NK-92 (cell line): ENCODE measurements around the gene CTNND2.

Experiments
- DNase-seq: peaks from one replicate; lab custom pipeline; 2025; ENCODE audit not compliant: unreplicated experiment; lab: John Stamatoyannopoulos, UW

Gene CTNND2

DNA sequence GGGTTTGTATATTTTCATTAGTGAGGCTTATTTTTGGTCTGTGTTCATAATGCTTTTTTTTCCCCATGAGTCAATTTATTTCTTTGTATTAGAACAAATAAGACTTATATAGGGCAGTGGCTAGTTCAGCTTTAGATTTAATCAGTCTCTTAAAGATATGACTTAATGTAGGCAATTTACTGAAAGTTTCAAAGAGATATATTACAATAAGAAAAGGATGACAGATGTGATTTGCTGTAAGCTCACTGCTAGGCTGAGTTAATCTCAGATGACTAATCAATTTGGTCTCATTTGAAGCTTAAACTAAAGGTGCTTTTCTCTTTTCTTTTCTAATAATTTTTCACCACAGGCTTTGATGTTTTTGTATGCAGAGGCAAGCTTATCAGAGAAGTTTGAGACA, 851.4 kb downstream of the CTNND2 start:
- DNase-seq: no peak

DNA sequence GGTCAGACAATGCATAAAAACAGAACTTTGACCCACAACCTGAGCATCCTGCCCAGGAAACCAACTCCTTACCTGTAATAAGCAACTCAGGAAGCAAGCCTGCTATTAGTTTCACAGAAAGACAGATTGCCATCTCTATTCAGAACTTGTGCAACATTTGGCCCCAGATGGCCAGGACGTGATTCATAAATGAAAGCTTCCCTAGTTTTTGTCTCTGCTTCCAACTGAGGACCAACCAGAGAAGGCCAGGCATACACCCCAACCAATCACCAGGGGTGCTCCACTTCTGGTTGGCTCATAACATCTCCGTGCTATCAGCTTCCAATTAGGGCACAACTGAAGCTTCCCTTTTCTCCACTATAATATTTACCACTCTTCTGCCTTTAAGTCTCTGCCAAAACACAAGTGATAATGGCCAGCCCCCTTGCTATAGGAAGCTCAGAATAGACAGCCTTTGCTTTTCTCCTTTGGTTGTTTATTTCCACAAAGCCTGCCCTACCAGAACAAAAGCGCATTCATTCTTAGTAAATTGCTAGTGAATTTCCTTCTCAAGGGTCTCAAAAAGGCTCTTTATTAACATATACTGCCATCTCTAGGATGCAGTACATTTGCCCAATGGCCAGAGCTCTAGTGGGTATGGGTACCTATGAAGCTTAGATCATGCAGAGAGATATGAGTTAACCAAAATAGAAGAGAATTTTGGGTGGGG, 853.5 kb downstream of the CTNND2 start:
- DNase-seq: no peak

DNA sequence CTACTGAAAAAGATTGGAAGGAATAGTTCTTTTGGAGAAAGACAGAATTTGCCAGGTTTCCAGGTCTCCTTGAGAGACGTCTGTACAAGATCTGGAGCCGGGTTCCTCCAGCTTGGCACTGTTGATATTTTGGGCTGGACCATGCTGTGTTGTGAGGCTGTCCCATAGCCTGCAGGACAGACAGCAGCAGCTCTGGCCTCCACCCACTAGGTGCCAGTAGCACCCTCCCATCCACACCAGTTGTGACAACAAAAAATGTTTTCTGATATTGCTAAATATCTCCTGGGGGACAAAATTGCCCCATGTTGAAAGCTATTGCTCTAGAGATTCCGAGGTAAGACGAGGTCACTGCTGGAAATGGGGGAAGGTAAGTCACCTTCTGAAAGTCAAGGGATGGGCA, 855.5 kb downstream of the CTNND2 start:
- no peak for DNase-seq

DNA sequence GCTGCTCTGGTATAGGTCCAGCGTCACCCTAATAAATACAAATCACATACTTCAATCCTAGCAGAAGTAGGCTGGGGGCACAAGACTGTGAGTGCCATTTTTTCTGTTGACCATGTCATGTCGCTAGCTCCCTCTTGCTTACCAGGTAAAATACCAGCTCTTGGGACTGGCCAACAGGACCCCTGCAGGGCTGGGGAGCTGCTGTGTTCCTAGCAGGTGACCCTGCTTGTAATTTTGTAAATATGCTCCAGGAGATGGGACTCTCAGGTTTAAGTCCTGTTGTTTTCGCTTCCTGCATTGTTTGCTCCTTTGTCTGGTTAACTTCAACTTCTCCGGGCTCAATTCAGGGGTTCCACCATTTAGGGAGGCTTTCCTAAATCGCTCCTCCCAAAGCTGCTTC, 856.6 kb downstream of the CTNND2 start:
- no peak for DNase-seq

GRCh38 chr5:11047030-11047429, 857.2 kb downstream of the CTNND2 start:
- no peak for DNase-seq

- no peak for DNase-seq
Measured at GRCh38 chr5:11046160-11046559, 858.1 kb downstream of the CTNND2 start.

DNA sequence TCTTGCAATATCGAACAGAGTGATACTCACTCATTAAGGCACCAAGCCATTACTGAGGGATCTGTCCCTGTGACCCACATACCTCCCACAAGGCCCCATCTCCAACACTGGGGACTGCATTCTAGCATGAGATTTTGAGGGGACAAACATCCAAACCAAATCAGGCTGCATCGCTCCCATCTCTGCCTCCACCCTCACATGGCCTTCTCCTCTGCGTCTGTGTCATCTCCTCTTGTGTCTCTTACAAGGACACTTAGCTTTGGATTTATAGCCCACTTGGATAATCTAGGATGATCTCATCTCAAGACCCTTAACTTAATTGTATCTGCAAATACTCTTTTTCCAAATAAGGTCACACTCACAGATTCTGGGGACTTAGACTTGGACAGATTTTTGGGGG, 858.8 kb downstream of the CTNND2 start:
- DNase-seq: no peak

DNA sequence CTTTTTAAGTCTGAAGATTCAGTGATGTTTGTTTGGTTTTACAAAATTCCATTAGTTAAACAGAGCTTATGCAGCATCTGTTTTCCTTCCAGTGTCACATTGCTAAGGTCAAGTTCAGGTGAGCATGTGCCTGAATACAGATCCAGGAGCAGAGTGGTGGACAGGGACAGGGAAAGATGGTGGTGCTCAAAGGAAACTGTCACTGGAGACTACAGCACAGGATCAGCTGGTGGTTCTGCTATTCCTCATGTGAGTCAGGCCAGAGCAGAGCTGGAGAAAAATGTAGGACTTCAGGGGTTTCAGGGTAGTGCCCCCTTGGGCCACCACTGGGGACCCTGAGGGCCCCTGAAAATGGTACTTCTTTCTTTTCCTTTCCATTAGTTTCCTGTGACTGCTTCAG, 859.7 kb downstream of the CTNND2 start:
- no peak for DNase-seq

GRCh38 chr5:11043881-11044280, 860.4 kb downstream of the CTNND2 start:
- no peak for DNase-seq

DNA sequence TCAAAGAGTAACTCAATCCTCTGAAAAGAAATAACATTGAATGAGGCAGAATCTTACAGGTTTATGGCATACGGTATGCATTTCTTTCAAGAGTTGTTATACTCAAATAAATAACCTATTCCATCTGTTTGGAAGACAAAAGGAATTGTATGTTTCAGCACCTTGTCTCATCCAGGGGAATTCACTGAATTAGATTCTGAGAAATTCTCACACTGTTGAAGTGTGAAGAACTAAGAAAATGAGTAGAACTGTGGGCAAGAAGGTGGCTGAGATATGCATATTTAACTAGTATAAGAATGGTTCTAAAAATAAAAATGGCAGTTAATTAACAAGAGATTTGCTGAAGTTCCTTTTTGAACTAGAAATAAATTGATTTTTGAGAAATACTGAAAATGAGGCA, 863.9 kb downstream of the CTNND2 start:
- no peak for DNase-seq

DNA sequence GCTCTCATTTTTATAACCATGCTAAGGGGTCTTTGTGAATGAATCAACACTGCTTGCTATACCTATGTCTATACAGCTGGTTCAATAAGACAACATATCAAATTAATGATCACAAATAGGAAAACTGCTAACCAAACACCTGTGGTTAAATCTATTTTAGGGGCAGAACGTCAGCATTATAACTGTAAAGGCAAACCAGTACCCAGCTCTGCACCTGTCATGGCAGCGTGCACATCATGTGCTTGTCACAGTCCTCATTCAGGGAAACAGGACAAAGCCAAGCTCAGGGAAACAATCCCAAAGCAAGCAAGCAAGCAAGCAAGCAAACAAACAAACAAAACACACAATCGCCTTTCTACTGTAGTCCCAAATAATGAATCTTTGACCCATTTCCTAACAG, 865.5 kb downstream of the CTNND2 start:
- no peak for DNase-seq

DNA sequence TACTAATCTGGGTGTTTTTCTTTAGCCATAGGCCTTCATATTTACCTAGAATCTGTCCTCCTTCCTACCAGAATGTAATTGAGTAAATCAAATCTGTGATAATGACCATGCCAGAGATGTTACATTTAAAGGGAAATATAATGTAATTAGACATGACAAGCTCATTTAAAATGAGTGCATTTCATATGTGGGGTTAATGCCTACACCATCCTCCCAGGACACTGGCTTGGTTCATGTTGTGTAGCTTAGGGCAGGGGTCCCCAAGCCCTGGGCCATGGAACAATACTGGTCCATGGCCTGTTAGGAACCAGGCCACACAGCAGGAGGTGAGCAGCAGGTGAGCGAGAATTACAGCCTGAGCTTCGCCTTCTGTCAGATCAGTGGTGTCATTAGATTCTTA, 866.3 kb downstream of the CTNND2 start:
- DNase-seq: no peak

DNA sequence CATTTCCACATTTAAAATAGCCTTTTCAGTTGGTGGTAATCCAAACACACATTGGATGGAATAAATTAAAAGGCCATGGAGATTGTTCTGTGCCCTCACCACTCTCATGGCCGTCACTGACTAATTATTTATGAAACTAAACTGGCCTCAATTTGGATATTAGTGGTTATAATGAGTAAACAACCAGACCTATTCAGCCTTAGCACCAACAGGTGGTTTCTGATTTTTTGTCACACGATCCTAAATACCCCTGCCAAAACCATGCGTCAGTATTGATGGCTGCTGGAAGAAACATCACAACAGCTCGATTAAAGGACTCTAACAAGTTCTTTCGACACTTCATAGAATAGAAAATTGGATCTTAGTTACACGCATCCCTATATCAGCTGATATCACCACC, 867.2 kb downstream of the CTNND2 start:
- no peak for DNase-seq

- DNase-seq: no peak
Measured at GRCh38 chr5:11030671-11031070, 873.6 kb downstream of the CTNND2 start.

- DNase-seq: no peak
Measured at GRCh38 chr5:11027660-11028059, 876.6 kb downstream of the CTNND2 start.

DNA sequence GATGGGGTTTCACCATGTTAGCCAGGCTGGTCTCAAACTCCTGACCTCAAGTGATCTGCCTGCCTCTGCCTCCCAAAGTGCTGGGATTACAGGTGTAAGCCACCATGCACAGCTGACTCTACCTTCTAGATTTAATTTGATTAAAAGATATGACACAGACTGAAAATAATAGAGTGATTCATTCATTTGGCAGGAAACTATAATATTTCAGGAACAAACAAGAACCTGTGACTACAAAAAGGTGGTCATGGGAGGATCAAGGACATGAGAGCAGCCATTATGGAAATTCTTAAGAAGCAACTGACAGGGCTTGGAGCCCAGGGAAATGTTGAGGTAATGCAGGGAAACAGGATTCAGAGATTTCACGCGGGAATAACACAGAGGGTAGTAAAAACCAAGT, 877.7 kb downstream of the CTNND2 start:
- DNase-seq: no peak

- DNase-seq: no peak
Measured at GRCh38 chr5:11023945-11024344, 880.3 kb downstream of the CTNND2 start.

DNA sequence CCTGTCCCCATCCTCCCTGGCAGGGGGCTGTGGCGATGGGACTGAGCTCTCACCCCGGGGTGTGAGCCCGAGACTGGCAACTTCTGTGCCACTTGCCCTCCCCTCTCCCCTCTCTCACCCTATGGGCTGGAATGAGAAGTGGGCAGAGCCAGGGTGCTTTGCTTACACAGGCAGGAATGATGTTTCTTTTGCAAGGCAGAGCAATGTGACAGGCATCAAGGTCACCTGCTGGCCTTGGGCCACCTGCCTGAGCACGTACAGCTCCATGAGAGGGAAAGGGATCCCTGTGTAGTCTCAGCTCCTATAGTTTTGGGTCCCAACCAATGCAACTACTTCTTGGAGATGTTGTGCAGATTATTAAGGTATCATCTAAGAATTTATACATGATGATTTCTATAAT, 890.5 kb downstream of the CTNND2 start:
- no peak for DNase-seq

DNA sequence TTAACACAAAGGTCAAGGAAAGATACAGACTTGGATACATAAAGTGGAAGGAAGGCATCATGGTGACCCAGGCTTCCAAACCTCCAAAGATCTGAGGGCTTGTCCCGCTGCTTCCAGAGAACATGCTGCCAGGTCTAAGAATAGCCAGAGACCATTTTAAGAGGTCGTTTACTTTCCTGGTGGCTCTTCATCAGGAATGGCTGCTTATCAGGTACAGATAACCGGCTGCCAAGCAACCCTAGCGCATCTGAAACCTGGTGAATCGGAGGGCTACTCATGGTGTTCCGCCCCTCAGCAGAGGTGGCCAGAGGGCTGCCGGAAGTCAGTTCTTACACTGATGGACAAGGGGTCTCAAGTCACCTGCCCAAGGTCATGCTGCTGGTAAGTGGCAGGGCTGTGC, 892.0 kb downstream of the CTNND2 start:
- DNase-seq: no peak

DNA sequence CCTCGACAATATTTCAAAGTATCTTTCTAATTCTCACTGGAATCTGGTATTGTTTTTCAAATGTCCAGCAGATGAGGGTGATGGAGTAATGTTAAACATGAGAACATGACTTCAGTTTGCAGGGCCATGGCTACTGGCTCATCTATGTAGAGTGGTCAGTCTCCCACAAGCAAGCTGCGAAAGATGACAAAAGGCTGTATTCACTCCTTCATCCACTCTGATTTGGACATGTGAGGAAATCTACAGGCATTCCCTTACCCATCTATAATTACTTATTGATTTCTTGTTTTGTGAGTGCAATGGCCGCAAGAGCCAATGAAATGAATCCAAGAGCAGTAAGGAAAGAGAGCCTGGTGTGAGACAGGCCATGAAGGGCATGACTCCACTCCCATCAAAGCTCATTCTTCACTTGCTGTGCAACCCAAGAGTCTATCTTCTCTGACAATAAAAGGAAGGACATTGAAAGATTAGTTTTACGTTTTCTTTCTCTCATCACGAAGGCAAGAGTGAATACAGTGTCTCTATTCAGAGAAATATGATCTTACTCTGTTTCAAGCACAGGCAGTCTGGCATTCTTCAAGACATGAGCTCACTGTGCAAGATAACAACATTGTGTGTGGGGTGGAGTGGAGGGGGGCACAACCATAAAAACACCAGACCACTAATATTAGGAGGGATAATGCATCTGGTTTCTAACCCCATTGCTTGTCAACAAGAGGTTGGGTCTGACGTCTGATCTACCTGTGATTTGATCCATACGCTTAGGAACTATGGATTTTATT, 893.6 kb downstream of the CTNND2 start:
- no peak for DNase-seq

DNA sequence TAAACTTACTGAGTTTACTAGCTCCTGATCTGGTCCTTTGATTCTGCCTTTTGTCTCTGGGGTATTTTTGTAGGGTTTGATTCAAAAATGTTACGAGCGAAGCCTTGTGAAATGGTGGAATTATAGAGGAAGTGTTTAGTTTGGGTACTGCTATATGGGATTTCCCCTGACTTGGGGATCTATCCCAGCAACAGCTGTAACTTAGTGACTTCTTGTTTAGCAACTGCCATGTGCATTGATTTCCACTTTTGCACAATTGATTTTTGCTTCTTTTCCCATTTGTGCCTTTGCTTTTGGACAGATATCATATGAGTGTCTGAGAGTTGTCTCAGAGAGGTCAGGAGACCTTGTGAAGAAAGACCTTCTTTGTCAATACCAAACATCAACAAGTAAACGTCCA, 894.7 kb downstream of the CTNND2 start:
- DNase-seq: no peak

GRCh38 chr5:11007269-11007870, 896.9 kb downstream of the CTNND2 start:
- no peak for DNase-seq
